DMS53 treated with DMSO at 0.1 percent for 48 hours (cell line): ENCODE measurements around the gene PSMB5.

Experiments used
- DNase-seq: peaks from one replicate; lab custom pipeline; 2025; ENCODE audit not compliant: unreplicated experiment; lab: John Stamatoyannopoulos, UW

Gene PSMB5

GRCh38 chr14:22995889-22996625, 38.6 kb downstream of the PSMB5 start:
- DNase-seq, result no peak

DNA sequence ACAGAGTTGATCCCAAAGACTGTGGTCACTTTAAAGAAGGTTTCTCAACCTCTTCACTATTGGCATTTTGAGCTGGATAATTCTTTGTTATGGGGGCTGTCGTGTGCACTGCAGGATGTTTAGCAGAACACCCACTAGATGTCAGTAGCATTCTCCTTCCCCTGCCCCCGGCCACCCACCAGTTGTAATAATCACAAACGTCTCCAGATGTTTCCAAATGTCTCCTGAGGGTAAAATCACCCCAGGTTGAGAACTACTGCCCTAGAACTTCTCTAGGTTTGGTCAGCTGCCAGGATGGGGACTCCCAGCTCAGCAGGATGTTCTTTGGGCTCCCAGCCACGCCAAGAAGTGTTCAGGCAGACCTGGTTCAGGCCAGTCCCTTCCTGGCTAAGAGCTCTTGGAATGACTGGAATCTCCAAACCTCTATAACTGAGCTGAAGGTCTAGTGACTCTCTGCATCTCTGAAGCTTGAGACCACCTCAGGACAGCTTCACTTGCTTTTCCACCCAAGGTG, 39.9 kb downstream of the PSMB5 start:
- no peak for DNase-seq

DNA sequence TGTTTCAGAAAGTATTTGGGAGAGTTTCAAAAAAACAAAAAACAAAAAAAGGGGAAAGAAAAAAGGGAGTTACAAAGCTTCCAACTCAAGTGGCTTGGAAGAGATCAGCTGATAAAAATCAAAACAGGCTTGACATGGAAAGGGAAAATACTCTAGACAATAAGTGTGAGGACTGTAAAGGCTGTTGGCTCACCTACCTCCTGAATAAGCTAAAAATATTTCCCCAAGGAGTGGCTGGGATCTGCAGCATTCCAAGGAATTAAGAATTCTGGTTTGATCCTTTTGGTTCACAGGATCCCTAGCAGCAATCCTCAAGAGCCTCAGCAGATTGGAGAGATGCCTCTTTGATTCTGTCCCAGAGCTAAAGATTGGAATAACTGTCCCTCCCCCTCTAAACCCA, 41.2 kb downstream of the PSMB5 start:
- no peak for DNase-seq

DNA sequence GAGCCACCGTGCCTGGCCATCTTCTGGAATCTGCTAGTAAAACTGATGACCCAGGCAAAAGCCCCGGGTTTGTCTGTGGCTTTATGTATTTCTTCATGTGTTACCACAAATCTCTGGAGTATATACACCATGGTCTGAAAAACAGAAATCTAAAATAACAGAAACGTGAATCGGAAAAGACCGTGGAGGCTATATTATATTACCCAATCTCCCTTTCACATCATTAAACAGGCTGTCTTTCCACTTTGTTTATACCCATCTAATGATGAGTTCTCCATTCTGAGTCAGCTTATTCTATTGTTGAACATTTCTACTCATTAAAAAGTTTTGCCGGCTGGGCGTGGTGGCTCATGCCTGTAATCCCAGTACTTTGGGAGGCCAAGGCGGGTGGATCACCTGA, 42.8 kb downstream of the PSMB5 start:
- no peak for DNase-seq

GRCh38 chr14:22987291-22987690, 47.4 kb downstream of the PSMB5 start:
- DNase-seq, result no peak

DNA sequence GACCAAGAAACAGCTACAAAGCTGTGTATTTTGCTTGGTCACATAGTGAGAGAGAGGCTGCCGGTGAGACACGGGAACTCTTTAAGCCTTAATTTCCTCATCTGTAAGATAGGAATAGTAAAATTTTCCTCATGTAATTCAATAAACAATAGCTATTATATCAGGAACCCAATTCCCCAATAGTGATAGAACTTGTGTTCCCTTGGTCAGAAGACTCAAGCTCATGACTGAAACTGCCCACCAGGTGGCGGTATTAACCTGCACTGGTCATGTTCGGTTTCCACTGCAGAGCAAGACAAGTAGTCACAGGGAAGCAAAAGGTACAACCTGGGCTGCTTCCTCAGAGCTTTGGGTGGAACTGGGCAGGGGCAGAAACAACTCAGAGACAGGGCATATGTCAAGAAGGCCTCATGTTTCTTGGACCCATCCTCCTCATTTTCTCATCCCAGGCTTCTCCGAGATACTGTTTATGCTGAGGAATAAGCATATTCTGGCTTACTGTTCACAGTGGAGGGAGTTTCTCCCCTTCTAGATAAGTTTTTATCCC, 48.1 kb downstream of the PSMB5 start:
- peak; percentile 57 for DNase-seq

- no peak for DNase-seq
Observed at GRCh38 chr14:22985894-22986507, 48.7 kb downstream of the PSMB5 start.

GRCh38 chr14:22984959-22985658, 49.6 kb downstream of the PSMB5 start:
- DNase-seq, result no peak

GRCh38 chr14:22982477-22983245, 52.0 kb downstream of the PSMB5 start, which contains the start of gene AJUBA:
Gene AJUBA (minus strand): TSS chr14:22982551. CDS start chr14:22982266, 285 bp downstream.
- DNase-seq, result no peak

DNA sequence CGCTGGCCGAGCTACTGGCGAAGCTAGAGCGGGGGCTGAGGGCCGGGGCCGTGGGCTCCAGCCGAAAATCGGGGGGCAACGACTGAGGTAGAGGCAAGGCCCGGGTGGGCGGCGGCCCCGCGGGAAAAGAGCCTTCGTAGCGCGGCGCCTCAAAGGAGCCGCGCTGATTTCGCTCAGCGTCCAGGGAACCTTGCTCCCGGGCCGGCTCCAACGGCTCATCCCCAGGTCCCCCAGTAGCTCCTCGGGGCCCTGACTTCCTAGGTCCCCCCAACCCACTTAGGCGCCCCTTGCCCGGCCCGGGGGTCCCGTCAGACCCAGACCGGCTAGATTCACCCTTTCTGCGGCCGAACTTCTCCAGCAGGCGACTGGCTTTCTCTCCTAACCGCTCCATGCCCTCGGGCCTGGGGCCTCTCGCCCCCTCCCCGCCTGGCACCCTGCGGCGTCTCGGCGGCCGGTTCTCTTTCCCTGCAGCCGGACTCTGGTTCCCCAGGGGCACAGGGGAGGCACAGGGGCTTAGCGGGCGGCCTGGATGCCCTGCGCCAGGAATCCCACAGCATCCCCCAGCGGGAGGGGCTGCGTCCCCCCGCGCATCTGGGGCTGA, 52.7 kb downstream of the PSMB5 start:
- no peak for DNase-seq

DNA sequence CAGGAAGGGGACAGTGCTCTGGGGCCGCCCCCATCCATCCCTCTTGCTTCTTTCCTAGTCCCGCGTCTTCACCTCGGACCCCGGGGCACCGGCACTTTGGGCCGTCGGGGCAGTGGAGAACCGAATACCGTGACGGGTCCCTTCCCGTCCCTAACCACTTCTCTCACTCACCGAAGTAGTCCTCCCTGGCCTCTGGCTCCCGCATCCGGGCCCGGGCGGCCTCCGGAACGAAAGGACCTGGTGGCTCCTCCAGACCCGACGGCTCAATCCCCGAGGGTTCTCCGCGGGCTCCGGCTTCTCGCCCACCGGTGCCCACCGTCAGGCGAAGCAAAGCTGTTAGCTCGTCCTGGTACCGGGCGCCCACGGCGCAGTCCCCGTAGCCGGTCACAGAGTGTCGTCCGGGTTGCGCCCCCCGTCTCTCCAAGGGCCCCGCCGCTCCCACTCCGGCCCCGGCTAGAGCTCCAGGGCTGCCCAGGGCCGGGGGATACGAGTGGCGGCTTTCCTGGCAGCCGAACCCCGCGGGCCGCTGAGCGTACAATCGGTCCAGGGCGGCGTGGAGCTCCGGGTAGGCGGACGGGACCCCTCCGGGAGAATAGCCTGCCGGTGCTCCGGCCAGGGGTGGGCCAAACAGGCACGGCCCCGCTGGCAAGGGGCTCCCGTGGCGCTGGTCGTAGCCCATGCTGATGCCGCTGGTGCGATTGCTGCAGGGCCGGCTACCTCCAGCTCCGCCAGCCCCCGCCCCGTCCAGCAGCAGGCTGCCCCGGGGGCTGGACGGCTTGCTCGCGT, 53.4 kb downstream of the PSMB5 start:
- DNase-seq, result no peak

DNA sequence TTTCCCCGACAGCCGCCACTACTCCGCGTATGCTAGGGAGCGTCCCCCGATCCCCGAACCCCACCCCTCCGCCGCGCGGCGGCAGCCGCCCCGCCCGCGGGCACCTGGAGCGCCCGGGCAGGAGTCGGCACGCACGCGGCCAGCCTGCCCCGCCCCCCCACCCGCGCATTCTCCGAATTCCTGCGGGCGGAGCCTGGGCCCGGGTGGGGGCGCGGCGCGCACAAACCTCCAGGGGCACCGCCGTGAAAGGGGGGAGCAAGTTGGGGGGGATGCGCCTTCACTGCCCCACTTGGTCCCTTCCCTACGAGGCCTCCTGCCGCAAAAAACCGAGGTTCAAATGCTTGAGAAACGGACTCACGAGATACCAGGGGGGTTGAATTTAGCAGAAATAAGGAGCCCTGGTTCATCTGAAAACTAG, 54.0 kb downstream of the PSMB5 start:
- DNase-seq, result no peak

DNA sequence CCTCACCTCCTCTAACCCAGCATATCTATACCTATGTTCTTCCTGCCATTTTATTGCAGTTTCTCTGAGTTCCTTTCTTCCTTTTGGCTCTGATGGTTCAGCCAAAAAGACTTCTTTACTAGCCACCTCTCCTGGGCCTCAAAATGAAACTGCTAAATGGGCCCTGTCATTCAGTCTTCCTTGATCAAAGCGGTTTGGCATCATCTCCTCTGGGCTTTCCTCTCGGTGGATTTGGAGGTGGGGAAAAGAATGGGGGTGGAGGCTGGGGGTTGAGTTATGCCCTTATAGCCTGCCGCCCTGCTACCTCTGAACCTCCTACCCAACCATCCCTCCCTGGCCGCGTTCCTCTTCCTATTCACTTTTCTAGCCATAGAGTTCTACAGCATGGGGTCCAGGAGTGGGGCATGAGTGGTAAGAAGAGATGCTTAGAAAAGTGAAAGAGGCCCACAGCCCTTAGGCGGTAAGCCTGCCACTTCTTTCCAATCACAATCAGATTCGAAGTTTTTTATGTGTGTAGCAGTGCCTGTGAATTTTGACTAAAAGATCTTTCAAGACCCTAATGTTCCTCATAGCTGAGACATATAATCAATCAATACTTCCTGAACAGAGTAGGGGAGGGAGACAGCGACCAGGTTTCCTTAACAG, 54.8 kb downstream of the PSMB5 start:
- no peak for DNase-seq

GRCh38 chr14:22978981-22979671, 55.6 kb downstream of the PSMB5 start:
- DNase-seq, result no peak

DNA sequence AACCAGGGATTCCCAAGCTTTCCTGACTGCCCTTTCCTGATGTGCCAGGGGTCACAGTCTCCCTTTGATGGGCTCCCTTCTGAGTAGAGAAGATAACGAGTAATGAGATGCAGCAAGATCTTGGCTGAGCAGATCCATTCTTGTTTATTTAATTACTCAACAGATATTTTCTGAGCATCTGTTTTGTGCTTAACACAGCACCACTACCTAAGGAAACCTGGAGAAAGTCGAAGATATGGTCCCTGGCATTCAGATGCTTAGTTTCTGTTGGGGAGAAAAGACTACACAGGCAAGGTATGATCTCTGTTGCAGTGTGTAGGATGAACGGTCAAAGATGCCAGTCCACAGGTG, 56.2 kb downstream of the PSMB5 start:
- DNase-seq, result no peak

DNA sequence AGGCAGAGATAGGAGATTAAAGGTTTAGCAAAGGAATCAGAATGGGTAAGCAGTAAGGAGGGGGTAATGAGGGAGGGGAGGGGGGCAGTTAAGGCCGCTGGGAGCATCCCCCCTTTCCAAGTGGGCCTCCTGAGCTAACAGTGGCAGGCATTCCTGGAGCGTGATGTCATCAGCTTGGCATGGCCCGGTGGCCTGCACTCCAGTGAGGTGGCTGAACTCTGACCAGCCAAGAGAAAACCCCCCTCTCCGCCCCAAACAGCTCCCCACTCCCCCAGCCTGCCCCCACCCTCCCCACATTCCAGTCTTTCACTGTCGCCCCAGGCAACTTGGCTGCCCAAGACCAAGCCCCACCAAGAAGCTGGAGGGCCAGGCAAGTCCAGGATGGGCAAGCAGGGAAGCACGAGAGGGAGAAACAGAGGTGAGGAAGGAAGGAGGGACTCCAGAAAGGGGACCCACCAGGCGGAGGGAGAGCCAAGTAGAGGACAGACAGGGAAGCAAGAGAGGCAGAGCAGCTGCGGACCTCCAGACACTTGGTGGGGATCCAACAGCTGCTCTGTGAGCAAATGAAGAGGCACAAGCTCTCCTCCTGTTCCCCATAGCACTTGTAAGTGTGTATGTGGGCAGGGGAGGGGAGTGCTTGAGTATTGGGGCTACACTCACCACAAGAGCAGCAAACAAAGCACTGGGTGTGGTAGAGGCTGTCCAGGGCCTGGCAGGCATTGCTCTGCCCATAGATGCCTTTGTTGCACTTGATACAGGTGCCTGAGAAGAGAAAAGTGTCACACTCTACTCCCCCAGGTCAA, 56.8 kb downstream of the PSMB5 start:
- DNase-seq, result peak; percentile 45

DNA sequence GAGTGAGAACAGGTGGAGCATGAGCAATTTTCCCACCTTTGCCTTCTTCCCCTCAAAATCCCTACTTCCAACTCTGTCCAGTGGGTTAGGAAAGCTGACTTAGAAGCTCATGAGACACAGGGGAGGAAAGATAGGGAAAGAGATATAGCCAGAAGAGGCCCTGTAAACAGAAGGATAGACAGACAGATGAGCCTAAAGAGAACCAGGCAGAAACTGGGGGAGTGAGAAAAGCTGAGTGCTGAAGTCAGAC, 57.3 kb downstream of the PSMB5 start:
- DNase-seq, result peak; percentile 45
